D341Med (cell line): ENCODE measurements around the gene ZBTB3.
"Not testable (repeated sequence)": the region's sequence is repeated elsewhere in the genome, so short reads cannot be mapped to it uniquely, and the experiment has no call there.

ENCODE experiments used
- DNase-seq: peaks from one replicate; pipeline ENCODE4 v3.0.0; 2012; ENCODE audit warnings: low spot score

Gene ZBTB3

GRCh38 chr11:62716206-62716605 is 37.8 kb downstream of the ZBTB3 start:
- no peak for DNase-seq

- no peak for DNase-seq
Measured at GRCh38 chr11:62715150-62716130, 38.5 kb downstream of the ZBTB3 start.

GRCh38 chr11:62713343-62713742 is 40.6 kb downstream of the ZBTB3 start:
- DNase-seq: no peak

GRCh38 chr11:62712861-62713260 is 41.1 kb downstream of the ZBTB3 start:
- DNase-seq: no peak

- no peak for DNase-seq
Measured at GRCh38 chr11:62712276-62712812, 41.6 kb downstream of the ZBTB3 start.

- DNase-seq: no peak
Measured at GRCh38 chr11:62710001-62710345, 44.0 kb downstream of the ZBTB3 start.

GRCh38 chr11:62709247-62710000 is 44.5 kb downstream of the ZBTB3 start:
- peak; percentile 86 for DNase-seq

- DNase-seq: no peak
Measured at GRCh38 chr11:62708793-62709192, 45.2 kb downstream of the ZBTB3 start.

GRCh38 chr11:62708392-62708791 is 45.6 kb downstream of the ZBTB3 start:
- DNase-seq: no peak

- DNase-seq: no peak
Measured at GRCh38 chr11:62707277-62707861, 46.6 kb downstream of the ZBTB3 start, which contains the start of the genes BSCL2 and GNG3. BSCL2 (minus strand) TSS chr11:62707424; CDS start chr11:62707195, 229 bp downstream. GNG3 (plus strand) TSS chr11:62707676; CDS start chr11:62708296, 620 bp downstream.

- DNase-seq: no peak
Measured at GRCh38 chr11:62706850-62707247, 47.1 kb downstream of the ZBTB3 start.

GRCh38 chr11:62705880-62706849 is 47.8 kb downstream of the ZBTB3 start:
- peak; percentile 96 for DNase-seq

GRCh38 chr11:62705413-62705812 is 48.5 kb downstream of the ZBTB3 start:
- peak; percentile 64 for DNase-seq

- DNase-seq: not testable (repeated sequence)
Measured at GRCh38 chr11:62703921-62704320, 50.0 kb downstream of the ZBTB3 start.

- no peak for DNase-seq
Measured at GRCh38 chr11:62702246-62702645, 51.7 kb downstream of the ZBTB3 start.
